Measurements from ENCODE around the gene BARHL1.
A peak's percentile ranks its signal among the peaks of the same experiment; 100 is the strongest.

The BARHL1 gene

DNA sequence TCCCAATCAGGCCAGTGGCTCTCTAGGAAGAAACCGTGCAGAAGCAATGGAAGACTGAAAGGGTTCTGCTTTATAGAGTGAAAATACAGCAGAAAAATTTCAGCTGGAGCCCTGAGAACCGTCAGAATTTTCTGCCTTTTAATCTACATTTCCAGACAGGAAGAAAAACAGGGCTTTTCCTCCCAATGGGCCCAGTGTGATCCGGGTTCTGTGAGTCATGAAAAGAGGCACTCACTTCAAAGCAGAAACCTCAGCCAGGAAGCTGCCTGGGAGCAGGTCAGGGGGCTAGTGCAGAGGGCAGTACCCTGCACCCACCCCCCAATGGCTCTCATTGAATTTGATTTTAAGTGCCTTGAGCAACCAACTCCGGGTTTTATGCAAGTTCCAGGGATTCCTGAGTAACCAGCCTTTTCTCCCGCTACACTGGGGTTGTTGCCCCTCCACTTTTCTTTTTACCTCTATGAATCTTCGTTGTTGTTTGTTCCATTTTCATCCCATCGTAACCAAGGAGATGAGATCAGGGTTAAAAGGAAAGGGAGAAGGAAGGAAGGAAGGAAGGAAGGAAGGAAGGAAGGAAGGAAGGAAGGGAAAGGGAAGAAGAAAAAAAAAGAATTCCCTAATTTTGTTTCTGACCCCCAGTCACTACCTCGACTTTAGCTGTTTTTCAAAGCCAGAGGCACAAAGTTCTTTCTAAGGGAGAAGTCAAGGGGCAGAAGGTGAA is 1.3 kb downstream of the BARHL1 start:
- WGBS: 4% methylated on average over 7 of the region's 8 CpGs

DNA sequence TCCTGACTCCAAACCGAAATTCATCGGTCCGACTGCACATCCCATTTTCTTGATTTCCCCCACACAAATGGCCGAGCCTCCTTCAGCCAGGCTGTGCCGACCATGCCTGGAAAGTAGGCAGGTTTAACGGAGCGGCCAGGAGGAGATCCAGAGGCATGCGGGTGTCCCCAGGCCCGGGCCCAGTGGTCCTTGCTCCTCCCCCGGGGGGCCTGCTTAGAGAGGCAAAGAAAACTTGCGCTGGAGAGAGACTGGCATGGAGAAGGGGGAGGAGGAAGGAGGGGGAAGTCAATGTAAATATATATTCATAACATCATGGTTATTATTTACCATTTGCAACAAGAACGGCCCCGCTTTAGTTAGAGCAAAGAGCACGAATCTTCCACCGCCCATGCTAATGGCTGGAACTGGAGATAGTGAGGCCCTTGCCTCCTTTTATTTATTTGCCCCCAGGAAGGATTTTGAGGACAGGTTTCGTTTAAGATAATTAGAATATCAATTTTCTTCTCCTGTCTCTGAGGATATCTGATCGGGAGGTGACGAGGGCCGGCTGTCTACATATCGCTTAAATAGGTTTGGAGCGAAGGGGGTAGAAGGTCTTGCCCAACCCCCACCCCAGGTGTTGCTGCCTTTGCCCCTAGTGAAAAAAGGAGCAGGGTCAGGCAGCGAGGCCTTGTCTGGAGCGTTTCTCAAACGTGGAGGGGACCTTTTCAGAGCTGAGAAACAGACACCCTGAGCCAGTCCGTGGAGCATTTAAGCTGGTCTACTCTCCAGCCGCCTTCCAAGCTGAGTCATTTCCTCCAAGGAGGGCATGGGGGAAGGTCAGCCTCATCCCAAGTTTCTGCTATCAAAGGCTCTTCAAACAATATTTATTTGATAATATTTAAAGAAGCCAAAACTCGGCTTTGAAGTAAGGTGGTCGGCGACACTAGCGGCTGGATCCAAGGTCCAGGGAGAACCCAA is 2.5 kb downstream of the BARHL1 start:
- no peak overlapping the region for H3K18ac ChIP-seq (ENCODE audit: low read depth in 1 of 2, low read length in 2 of 2)

More for the DNA sequence above, 1.3 kb downstream of the BARHL1 start:
- DNase-seq: no peak
- Histone ChIP-seq H3K4me1 (ENCODE audit: control insufficient read depth, insufficient read depth, low read depth, low read length) (peaks cover 19% of the 10 kb centered on the region), H3K27ac (ENCODE audit: low read length, poor library complexity, severe bottlenecking) (no peak overlapping the region), H4K8ac (ENCODE audit: low read length) (no peak overlapping the region), H3K18ac (ENCODE audit: low read depth in 1 of 2, low read length in 2 of 2) (no peak overlapping the region), H3K23ac (ENCODE audit: low read length in 2 of 2) (no peak overlapping the region), H4K91ac (ENCODE audit: low read length) (no peak overlapping the region), H3K79me1 (replicated peaks; ENCODE audit: low read length, poor library complexity, severe bottlenecking) (no peaks in the 10 kb centered on the region), H3K9ac (ENCODE audit: low read length) (no peak overlapping the region), H3K4ac (ENCODE audit: low read depth in 1 of 2, low read length in 2 of 2) (no peak overlapping the region), H3K27me3 (ENCODE audit: control insufficient read depth in 1 of 2, insufficient read depth in 1 of 2, low read length in 2 of 2) (peaks cover 97 to 99% of the 10 kb centered on the region in 2 experiments), H2BK15ac (ENCODE audit: low read depth, poor library complexity, severe bottlenecking) (no peak overlapping the region), H2BK12ac (ENCODE audit: low read length in 2 of 2) (no peak overlapping the region), H3K9me3 (ENCODE audit: control insufficient read depth, low read length) (no peaks in the 10 kb centered on the region), H2BK120ac (ENCODE audit: low read depth, low read length) (no peak overlapping the region), H3K4me3 (ENCODE audit: insufficient read depth in 1 of 2, low read depth in 1 of 2, low read length in 2 of 2) (no peak overlapping the region), H2AK5ac (ENCODE audit: low read length, severe bottlenecking) (no peak overlapping the region), H3K4me2 (ENCODE audit: low read length, poor library complexity, severe bottlenecking) (no peak overlapping the region), H2BK5ac (ENCODE audit: low read depth, low read length, poor library complexity, severe bottlenecking) (no peak overlapping the region), H3K14ac (ENCODE audit: low read length in 2 of 2) (no peak overlapping the region), H3K36me3 (ENCODE audit: control insufficient read depth in 1 of 2, insufficient read depth in 2 of 2, low read depth in 1 of 2, low read length in 2 of 2) (no peaks in the 10 kb centered on the region), H2AFZ (ENCODE audit: low read depth, low read length) (no peak overlapping the region)

DNA sequence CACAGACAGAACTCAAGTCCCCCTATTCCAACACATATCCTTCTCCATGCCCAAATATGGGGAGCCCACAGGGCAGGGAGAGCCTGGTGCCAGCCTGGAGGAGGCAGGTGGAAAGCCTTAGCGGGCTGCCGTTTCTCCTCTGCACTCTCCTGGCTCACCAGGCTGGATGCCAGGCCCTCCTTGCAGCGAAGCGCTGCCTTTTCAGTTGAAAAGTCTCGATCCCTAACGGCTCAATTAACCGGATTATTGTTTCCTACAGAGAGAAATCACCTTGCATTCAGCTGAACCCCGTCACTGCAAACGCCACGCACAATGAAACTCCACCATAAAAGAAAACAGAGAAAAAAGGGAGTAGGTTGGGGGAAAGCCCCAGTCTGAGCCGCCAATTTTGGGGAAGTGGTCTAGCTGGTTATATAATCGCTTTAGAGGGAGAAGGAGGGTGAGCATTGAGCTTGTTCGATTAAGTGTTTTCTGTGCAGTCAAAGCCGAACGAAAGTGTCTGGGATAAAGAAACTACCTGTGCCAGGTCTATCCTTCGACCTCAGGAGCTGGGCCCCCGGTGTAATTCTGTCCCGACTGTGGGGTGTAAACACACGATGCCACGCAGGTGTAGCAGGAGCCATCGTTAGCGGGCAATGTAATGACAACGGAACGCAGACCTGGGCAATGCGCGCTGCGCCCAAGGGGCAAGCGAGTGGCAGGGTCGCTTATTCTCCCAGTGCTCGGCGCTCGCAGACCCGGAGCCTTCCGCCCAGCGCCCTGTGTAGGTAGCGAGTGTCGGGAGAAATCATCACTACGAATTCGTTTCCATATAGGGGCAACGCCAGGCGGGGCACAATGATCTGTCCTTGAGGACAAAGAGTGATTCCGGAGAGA is 3.8 kb downstream of the BARHL1 start:
- no peak overlapping the region for H3K27ac ChIP-seq (ENCODE audit: low read length, poor library complexity, severe bottlenecking)
- H3K36me3 ChIP-seq (ENCODE audit: control insufficient read depth in 1 of 2, insufficient read depth in 2 of 2, low read depth in 1 of 2, low read length in 2 of 2): no peaks in the 10 kb centered on the region
- no peak overlapping the region for H3K18ac ChIP-seq (ENCODE audit: low read depth in 1 of 2, low read length in 2 of 2)
- no peak for DNase-seq
- H3K9ac ChIP-seq (ENCODE audit: low read length): no peak overlapping the region
- no peak overlapping the region for H2AK5ac ChIP-seq (ENCODE audit: low read length, severe bottlenecking)
- no peak overlapping the region for H2AFZ ChIP-seq (ENCODE audit: low read depth, low read length)
- peak overlapping the region in 1 of 2 experiments; percentile 23 for H3K23ac ChIP-seq (ENCODE audit: low read length in 2 of 2)
- no peak overlapping the region for H2BK15ac ChIP-seq (ENCODE audit: low read depth, poor library complexity, severe bottlenecking)
- WGBS: 5% methylated on average over 35 of the region's 42 CpGs
- no peak overlapping the region for H4K8ac ChIP-seq (ENCODE audit: low read length)
- H3K4ac ChIP-seq (ENCODE audit: low read depth in 1 of 2, low read length in 2 of 2): no peak overlapping the region
- no peak overlapping the region for H2BK5ac ChIP-seq (ENCODE audit: low read depth, low read length, poor library complexity, severe bottlenecking)
- H3K27me3 ChIP-seq (ENCODE audit: control insufficient read depth in 1 of 2, insufficient read depth in 1 of 2, low read length in 2 of 2): peaks cover 93 to 97% of the 10 kb centered on the region in 2 experiments
- peaks cover 35% of the 10 kb centered on the region for H3K4me1 ChIP-seq (ENCODE audit: control insufficient read depth, insufficient read depth, low read depth, low read length)
- H3K9me3 ChIP-seq (ENCODE audit: control insufficient read depth, low read length): no peaks in the 10 kb centered on the region
- no peaks in the 10 kb centered on the region for H3K79me1 ChIP-seq (replicated peaks; ENCODE audit: low read length, poor library complexity, severe bottlenecking)
- no peak overlapping the region for H3K14ac ChIP-seq (ENCODE audit: low read length in 2 of 2)
- no peak overlapping the region for H2BK12ac ChIP-seq (ENCODE audit: low read length in 2 of 2)
- H4K91ac ChIP-seq (ENCODE audit: low read length): no peak overlapping the region
- H3K4me2 ChIP-seq (ENCODE audit: low read length, poor library complexity, severe bottlenecking): no peak overlapping the region
- H3K4me3 ChIP-seq (ENCODE audit: insufficient read depth in 1 of 2, low read depth in 1 of 2, low read length in 2 of 2): no peak overlapping the region
- H2BK120ac ChIP-seq (ENCODE audit: low read depth, low read length): no peak overlapping the region

More for the DNA sequence above, 2.5 kb downstream of the BARHL1 start:
- Histone ChIP-seq H3K27ac (ENCODE audit: low read length, poor library complexity, severe bottlenecking) (no peak overlapping the region), H3K4me3 (ENCODE audit: insufficient read depth in 1 of 2, low read depth in 1 of 2, low read length in 2 of 2) (no peak overlapping the region), H2BK120ac (ENCODE audit: low read depth, low read length) (no peak overlapping the region), H3K14ac (ENCODE audit: low read length in 2 of 2) (no peak overlapping the region), H3K4me1 (ENCODE audit: control insufficient read depth, insufficient read depth, low read depth, low read length) (peaks cover 28% of the 10 kb centered on the region), H2BK12ac (ENCODE audit: low read length in 2 of 2) (no peak overlapping the region), H3K79me1 (replicated peaks; ENCODE audit: low read length, poor library complexity, severe bottlenecking) (no peaks in the 10 kb centered on the region), H2AFZ (ENCODE audit: low read depth, low read length) (no peak overlapping the region), H3K23ac (ENCODE audit: low read length in 2 of 2) (no peak overlapping the region), H3K4me2 (ENCODE audit: low read length, poor library complexity, severe bottlenecking) (no peak overlapping the region), H2BK15ac (ENCODE audit: low read depth, poor library complexity, severe bottlenecking) (no peak overlapping the region), H3K9me3 (ENCODE audit: control insufficient read depth, low read length) (no peaks in the 10 kb centered on the region), H3K36me3 (ENCODE audit: control insufficient read depth in 1 of 2, insufficient read depth in 2 of 2, low read depth in 1 of 2, low read length in 2 of 2) (no peaks in the 10 kb centered on the region), H3K4ac (ENCODE audit: low read depth in 1 of 2, low read length in 2 of 2) (no peak overlapping the region), H3K27me3 (ENCODE audit: control insufficient read depth in 1 of 2, insufficient read depth in 1 of 2, low read length in 2 of 2) (peaks cover 94 to 99% of the 10 kb centered on the region in 2 experiments), H3K9ac (ENCODE audit: low read length) (no peak overlapping the region), H2BK5ac (ENCODE audit: low read depth, low read length, poor library complexity, severe bottlenecking) (no peak overlapping the region), H2AK5ac (ENCODE audit: low read length, severe bottlenecking) (no peak overlapping the region), H4K8ac (ENCODE audit: low read length) (no peak overlapping the region), H4K91ac (ENCODE audit: low read length) (no peak overlapping the region)
- 8% methylated on average over 27 of the region's 30 CpGs for WGBS
- DNase-seq: peak; percentile 49

Measured in mesenchymal stem cell (in vitro differentiated cells and primary cell).